Measurements from ENCODE around the gene TRIM65. TPM values are rescaled to one million over a fixed set of nuclear protein-coding genes. Genes with fewer than 3 reads are reported as not detected.

The TRIM65 gene
- total and polyA plus RNA-seq, 2 of the 13 experiments (the other 11 are each of a cell fraction or from before 2014, with no cell fraction given): 10.3 to 22.4 TPM

GRCh38 chr17:75876190-75876937 lies 20.4 kb downstream of the TRIM65 start (continued):
- TF ChIP-seq RERE (CRISPR knock-in tag; IDR thresholded peaks at IDR 0.05; ENCODE audit: low read depth): 0 out of 2 replicates have a peak, but pooled peaks have one; percentile 43

- BruUV-seq (replicated peaks): no TSS peak
- H3K27ac ChIP-seq (ENCODE audit: extremely low read length, insufficient read depth, low read length): peak overlapping the region; percentile 99
- peak overlapping the region; percentile 97 for H3K9ac ChIP-seq (ENCODE audit: insufficient read depth, low read depth, low read length)
- H3K36me3 ChIP-seq (replicated peaks in 1 of 2; ENCODE audit: control insufficient read depth in 1 of 2, insufficient read depth in 2 of 2, low read length in 2 of 2): peaks cover 3 to 18% of the 10 kb centered on the region in 2 experiments; a peak in 4 of 5 replicates
- H2AFZ ChIP-seq (ENCODE audit: low read length): no peak overlapping the region
- no peaks in the 10 kb centered on the region for H3K9me3 ChIP-seq (ENCODE audit: low read length)
- intact Hi-C loops (cut with micrococcal nuclease; ENCODE audit: unreplicated experiment) (loop anchor here (1.0 to 2.0 kb wide), 2 partner anchors 15 to 21 kb away; partner anchors contain the start of gene WBP2), in situ Hi-C loops (cut with HindIII; ENCODE audit: extremely low pct_ligation_motif_present, low pct_unique_long_range_greater_than_20kb) (no loop called here)
- 100% methylated on average over 3 of the region's 5 CpGs for WGBS (ENCODE audit: low lambda C conversion rate)
- ATAC-seq: no peak
- no peaks in the 10 kb centered on the region for H3K27me3 ChIP-seq (ENCODE audit: control insufficient read depth in 1 of 2, insufficient read depth in 2 of 2, low read length in 2 of 2)
- ChIA-PET CTCF (ENCODE audit: low intra/inter-chr PET ratio, low total read pairs) (interaction anchor here (1.1 to 1.7 kb wide), 4 partner anchors 16 to 28 kb away, joined by 3 to 5 read pairs (median 4); partner anchors contain the start of gene TRIM65), POLR2A (interaction anchor here (0.6 to 13.8 kb wide), 29 partner anchors 9 to 687 kb away, joined by 3 to 454 read pairs (median 7); partner anchors contain the start of genes ACOX1, CDK3, FBF1 and GALK1)
- DNase-seq (ENCODE audit: low spot score): no peak
- peaks cover 63% of the 10 kb centered on the region for H3K4me1 ChIP-seq (ENCODE audit: insufficient read depth, low read length)
- no peaks in the 10 kb centered on the region; the same call in 1 of the 2 replicates for H4K20me1 ChIP-seq (ENCODE audit: insufficient read depth, low read length)
- no peak for FAIRE-seq
- peaks cover 22% of the 10 kb centered on the region for H3K79me2 ChIP-seq (ENCODE audit: insufficient read depth, low read length)
- peak overlapping the region; percentile 71 to 84 (median 84); a peak in 5 of 6 replicates for H3K4me3 ChIP-seq (replicated peaks in 1 of 3; ENCODE audit: insufficient read depth in 1 of 3, low read depth in 2 of 3, low read length in 3 of 3)
- peak overlapping the region; percentile 98 for H3K4me2 ChIP-seq (ENCODE audit: low read depth, low read length)
- no peak for TF ChIP-seq MAX (IDR thresholded peaks at IDR 0.05)
- TF ChIP-seq MYPOP (CRISPR knock-in tag; IDR thresholded peaks at IDR 0.05): no peak
- no peak for TF ChIP-seq TERF1 (CRISPR knock-in tag; IDR thresholded peaks at IDR 0.05)
- 0 out of 2 replicates have a peak, but pooled peaks have one; percentile 28 for TF ChIP-seq BATF2 (CRISPR knock-in tag; IDR thresholded peaks at IDR 0.05)
- TF ChIP-seq ELF1 (CRISPR knock-in tag; IDR thresholded peaks at IDR 0.05): no peak
- peak; percentile 76; the same call in 1 of the 2 replicates for TF ChIP-seq HOXD1 (CRISPR knock-in tag; IDR thresholded peaks at IDR 0.05)
- no peak for TF ChIP-seq ZNF780A (CRISPR knock-in tag; IDR thresholded peaks at IDR 0.05)
- no peak for TF ChIP-seq ADNP (CRISPR knock-in tag; IDR thresholded peaks at IDR 0.05)
- TF ChIP-seq AGO2 (optimal IDR thresholded peaks at IDR 0.05; ENCODE audit: low read depth, low read length): peak; percentile 96
Observed at GRCh38 chr17:75875940-75876189, 20.9 kb downstream of the TRIM65 start.

Measured in HepG2 (cell line).